GM19468 (cell line): Measurements from ENCODE around the gene PRKG1.

Experiments used
- ATAC-seq: cut with Tn5 transposase; IDR thresholded peaks from one replicate; pipeline ENCODE4 v1.9.1; 2021; ENCODE audit warnings: mild to moderate bottlenecking, moderate library complexity, moderate number of reproducible peaks; ENCODE audit not compliant: unreplicated experiment; ENCODE audit errors: extremely low read depth

Gene PRKG1

GRCh38 chr10:51075873-51076229 lies 1.6 kb downstream of the PRKG1 start:
- no peak for ATAC-seq

GRCh38 chr10:51076299-51076841 lies 2.1 kb downstream of the PRKG1 start:
- no peak for ATAC-seq

DNA sequence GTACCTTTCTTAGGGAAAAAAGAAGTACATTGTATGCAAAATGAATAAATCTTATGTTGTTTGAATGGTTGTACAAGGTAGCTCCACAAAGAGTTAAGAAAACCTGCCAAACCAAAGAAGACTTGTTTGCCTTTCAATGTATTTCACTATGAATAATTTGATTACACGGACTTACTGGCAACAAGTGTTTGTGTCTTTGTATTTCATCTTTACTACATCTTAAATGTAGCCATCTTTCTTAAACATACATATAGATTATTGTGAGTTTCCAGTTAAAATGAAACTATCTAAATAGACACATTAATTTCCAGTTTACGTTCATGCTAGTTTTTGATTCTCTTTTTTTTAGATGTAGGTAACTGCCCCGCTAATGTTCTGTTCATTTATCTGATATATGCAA lies 2.8 kb downstream of the PRKG1 start:
- ATAC-seq, result no peak

GRCh38 chr10:51077507-51077906 lies 3.2 kb downstream of the PRKG1 start:
- ATAC-seq, result no peak

GRCh38 chr10:51079331-51079730 lies 5.0 kb downstream of the PRKG1 start:
- ATAC-seq, result no peak

GRCh38 chr10:51079766-51080165 lies 5.5 kb downstream of the PRKG1 start:
- no peak for ATAC-seq

- ATAC-seq, result no peak
These were observed 6.2 kb downstream of the PRKG1 start for GRCh38 chr10:51080311-51081006.

GRCh38 chr10:51082857-51083256 lies 8.6 kb downstream of the PRKG1 start:
- ATAC-seq, result no peak

DNA sequence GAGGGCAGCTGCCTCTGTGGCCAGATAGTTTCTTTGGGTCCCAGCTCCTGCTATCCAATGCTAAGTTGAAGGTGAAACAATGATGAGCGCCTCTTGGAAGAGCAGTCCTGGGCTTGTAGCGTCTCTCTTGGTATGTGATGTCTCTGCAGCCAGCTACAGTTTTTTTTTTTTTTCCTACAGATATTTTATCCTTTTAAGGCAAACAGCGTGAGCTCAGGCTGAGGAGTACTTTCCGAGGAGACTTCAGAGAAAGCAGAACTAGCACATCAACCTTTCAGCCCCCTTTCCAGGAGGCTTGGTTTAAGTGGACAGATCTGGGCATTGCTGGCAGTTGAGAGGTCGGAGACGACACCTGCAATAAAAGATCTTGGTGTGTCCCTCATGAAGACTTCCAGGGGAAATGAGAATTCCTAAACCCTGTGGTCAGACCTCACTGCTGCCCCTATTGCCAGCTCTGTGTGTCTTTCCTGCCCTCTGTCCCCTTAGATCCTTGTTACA lies 9.1 kb downstream of the PRKG1 start:
- no peak for ATAC-seq

- ATAC-seq, result no peak
These were observed 10.9 kb downstream of the PRKG1 start for GRCh38 chr10:51085204-51085603.

DNA sequence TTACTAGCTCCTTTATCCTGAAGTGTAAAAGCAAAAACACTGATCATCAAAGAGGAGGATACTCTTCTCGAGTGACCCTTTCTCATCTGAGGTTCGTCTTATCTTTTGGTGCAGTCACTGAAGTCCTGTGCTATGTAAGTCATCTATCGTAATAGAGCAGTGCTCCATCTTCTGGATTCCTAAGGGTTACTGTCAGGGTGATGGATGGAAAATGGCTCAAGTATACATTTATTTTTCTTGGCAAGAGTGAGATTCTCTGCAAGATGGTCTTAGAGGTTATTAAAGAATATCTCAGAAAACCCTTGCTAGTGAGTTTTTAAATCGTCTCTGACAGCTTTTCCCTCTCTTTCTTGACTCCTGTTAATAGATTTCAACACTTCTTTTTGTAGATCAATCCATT lies 12.4 kb downstream of the PRKG1 start:
- no peak for ATAC-seq

DNA sequence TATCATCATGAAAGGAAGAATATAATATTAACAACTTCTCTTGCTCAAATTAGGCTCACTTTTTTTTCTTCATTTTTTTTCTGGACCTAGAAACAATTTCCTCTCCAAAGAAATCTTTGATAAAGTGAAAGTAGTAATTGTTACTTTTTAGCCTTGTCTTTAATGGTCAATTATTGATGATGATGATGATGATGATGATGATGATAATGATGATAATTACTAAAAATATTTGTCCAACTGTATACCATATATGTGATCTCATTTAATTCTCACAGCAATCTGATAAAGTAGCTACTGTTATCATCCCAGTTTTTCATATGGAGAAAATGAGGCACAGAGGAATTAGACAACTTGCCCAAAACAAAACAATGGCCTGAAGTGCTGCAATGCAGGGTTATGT lies 12.8 kb downstream of the PRKG1 start:
- ATAC-seq, result no peak

DNA sequence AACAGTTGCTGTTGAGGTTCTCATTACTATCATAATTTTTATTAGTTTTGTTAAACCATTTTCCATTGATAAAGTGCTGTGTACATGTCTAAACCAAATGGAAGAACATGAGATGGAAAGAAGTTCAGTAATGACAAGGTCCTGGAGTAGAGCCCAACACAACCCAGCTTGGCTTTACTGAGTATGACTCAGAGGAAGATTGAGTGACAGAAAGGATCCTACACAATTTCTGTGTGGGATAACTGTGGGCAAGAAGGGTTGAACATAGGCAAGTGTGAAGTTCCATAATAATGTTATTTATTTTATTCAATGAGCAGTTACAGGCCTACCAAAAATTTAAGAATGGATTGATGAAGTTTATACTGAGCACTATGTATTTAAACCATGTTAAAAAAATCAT lies 15.9 kb downstream of the PRKG1 start:
- ATAC-seq, result no peak

- no peak for ATAC-seq
These were observed 18.1 kb downstream of the PRKG1 start for GRCh38 chr10:51092402-51092801.

GRCh38 chr10:51095444-51095843 lies 21.2 kb downstream of the PRKG1 start:
- ATAC-seq, result no peak

DNA sequence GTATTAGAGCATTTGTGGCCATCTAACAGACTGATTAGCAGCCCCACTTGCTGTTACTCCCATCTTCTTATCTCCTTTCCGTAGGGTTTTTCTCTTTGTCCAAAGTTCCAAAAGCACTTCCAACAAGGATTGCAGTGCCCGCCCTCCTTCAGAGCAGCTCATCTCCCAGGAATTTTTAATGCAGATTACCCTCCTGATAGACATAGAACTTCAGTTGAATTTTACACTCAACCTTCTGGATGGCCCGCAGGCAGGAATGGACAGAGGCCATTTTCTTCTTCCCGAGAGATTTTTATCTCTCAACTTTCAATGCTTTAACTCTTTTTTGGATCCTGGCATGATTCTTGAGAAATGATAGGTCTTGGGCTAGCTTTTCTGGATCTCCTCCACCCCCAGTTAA lies 23.3 kb downstream of the PRKG1 start:
- ATAC-seq, result no peak

GRCh38 chr10:51100221-51100620 lies 25.9 kb downstream of the PRKG1 start:
- no peak for ATAC-seq

GRCh38 chr10:51103554-51104217 lies 29.4 kb downstream of the PRKG1 start:
- ATAC-seq, result no peak

GRCh38 chr10:51106311-51106945 lies 32.1 kb downstream of the PRKG1 start:
- ATAC-seq, result no peak

DNA sequence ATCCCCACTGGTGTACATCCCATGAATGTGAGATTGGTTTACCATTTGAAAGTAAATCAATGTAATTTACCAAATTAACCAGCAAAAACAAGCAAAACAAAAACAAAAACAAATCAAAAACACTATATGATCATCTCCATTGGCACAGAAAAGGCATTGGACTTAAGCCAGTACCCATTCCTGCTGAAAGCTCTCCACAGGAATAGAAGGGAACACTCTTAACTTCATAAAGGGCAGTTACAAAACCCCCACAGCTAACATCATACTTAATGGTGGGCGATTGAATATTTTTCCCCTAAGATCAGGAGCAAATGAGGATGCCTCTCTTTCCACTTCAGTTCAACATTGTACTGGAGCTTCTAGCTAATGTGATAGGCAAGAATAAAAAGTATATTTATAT lies 34.1 kb downstream of the PRKG1 start:
- no peak for ATAC-seq

GRCh38 chr10:51109801-51110533 lies 35.7 kb downstream of the PRKG1 start:
- no peak for ATAC-seq
